GM11168 (cell line): Measurements from ENCODE around the gene PARVB.

Experiments
- in situ Hi-C: fragments of 300-500 bp; cut with MboI; formaldehyde crosslinking; loops from one replicate; pipeline ENCODE4 v1.12.0; 2022; ENCODE audit warnings: low sequenced_read_pairs; ENCODE audit not compliant: unreplicated experiment

Gene PARVB

GRCh38 chr22:44204739-44205515 is 180.8 kb downstream of the PARVB start:
- in situ Hi-C loops: no loop called here

DNA sequence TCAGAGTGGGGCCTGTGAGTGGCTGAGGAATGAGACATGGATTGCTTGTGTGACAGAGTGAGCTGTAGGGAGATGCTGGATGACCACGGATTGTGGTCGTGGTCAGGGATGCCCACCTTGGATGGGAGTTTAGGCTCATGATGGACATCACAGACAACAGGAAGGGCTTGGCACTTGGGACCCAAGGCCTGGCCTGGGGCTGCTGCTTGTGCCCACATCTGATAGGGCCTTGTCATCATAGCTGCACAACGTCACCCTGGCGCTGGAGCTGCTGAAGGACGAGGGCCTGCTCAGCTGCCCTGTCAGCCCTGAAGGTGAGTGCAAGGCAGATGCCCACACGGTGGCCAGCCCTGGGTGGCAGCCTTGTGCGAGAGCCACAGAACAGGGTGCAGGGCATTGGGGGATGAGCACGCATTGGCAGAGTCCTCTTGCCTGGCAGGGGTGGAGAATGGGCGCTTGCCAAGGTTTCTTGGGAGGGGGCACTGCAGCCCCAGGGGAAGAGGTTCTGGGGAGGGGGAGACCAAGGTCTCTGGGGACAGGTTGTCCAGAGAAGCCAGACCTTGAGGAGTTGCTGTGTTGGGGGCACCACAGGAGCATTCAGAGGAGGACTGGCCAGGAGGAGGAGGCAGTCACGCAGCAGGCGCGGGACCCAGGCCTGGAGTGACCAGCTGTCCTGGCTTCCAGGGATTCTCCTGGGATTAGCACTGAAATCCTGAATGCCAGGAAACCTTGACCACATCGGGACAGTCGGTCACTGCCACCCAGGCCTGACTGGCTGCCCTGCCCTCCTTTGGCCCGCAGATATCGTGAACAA is 181.6 kb downstream of the PARVB start:
- in situ Hi-C loops: no loop called here

DNA sequence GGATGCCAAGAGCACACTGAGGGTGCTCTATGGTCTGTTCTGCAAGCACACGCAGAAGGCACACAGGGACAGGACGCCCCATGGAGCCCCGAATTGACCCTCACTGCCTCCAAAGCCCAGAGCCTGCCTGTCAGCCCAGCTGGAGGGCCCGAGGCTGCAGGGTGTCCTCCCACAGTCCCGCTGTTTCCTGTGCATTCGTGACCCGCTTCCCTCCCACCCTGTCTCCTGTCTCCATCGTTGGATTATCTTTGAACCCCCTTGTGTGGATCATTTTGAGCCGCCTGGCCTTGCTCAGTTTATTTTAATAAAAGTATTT is 182.2 kb downstream of the PARVB start:
- in situ Hi-C loops: no loop called here

- in situ Hi-C loops: no loop called here
These were observed 182.6 kb downstream of the PARVB start for GRCh38 chr22:44206696-44207095.

DNA sequence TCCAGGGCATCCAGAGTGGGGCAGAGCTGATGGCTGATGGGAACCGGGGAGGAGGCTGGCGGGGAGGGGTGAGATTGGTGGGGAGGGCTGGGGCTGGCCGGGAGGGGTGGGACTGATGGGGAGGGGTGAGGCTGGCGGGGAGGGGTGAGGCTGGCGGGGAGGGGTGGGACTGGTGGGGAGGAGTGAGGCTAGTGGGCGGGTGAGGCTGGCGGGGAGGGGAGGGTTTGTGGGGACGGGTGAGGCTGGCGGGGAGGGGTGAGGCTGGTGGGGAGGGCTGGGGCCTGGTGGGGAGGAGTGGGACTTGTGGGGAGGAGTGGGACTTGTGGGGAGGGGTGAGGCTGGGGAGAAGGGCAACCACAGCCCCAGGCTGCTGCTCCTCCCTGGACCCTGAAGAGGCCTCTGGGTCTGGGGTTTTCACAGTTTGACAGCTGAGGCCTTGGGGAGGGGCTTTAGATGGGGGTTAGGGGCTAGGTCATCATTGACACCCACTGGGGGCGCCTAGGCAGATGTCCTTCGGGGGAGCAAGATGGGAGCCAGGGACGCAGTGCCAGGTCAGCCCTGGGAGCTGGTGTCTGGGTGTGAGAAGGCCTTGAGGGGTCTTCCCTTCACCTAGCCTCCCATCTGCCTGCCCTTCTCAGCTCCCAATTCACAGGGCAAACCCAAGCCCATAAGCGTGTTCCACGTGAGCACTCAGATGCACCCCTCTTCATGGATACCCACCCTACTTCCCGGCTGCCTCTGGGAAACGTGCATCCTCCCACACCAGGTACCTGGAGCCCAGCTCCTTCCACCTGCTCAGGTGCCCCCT is 183.3 kb downstream of the PARVB start:
- in situ Hi-C loops: no loop called here

DNA sequence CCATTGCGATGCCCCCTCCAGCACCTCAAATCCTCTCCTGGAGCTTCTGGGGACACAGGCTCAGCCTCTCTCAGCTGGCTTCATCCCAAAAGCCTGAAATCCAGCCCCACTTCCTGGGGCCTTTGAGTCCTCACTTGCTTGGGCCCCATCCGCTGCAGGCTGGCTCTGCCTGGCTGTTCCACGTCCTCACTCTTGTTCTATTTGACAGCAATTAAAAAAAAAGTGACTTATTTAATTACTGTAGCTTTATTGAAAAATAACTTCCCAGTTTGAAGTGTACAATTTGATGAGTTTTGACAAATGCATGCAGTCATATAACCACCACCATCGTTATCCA is 183.8 kb downstream of the PARVB start:
- in situ Hi-C loops: no loop called here

GRCh38 chr22:44209343-44209742 is 185.2 kb downstream of the PARVB start:
- in situ Hi-C loops: no loop called here

- in situ Hi-C loops: no loop called here
These were observed 186.6 kb downstream of the PARVB start for GRCh38 chr22:44210722-44211121.

GRCh38 chr22:44211256-44211945 is 187.3 kb downstream of the PARVB start:
- in situ Hi-C loops: no loop called here

- in situ Hi-C loops: no loop called here
These were observed 188.1 kb downstream of the PARVB start for GRCh38 chr22:44211946-44212930.

- in situ Hi-C loops: no loop called here
These were observed 188.8 kb downstream of the PARVB start for GRCh38 chr22:44212936-44213335.

- in situ Hi-C loops: no loop called here
These were observed 189.5 kb downstream of the PARVB start for GRCh38 chr22:44213489-44214043.

DNA sequence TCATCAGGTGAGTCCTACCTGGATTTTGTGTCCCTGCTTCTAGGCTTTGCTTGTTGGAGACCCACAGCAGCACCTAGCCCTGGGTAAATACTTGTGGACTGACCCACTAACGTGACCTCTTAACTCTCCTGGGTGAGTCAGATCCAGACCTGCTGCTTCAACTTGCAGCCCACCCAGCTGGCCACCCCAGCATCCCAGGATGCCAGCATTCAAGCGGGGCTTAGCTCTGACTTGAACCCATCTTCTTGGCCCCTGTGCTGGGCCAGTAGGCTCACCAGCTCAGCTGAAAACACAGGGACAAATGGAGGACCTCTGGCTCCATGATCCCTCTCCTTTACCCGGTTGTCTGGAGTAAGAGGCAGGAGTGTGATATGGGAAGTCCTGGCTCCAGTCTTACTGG is 190.1 kb downstream of the PARVB start:
- in situ Hi-C loops: no loop called here

DNA sequence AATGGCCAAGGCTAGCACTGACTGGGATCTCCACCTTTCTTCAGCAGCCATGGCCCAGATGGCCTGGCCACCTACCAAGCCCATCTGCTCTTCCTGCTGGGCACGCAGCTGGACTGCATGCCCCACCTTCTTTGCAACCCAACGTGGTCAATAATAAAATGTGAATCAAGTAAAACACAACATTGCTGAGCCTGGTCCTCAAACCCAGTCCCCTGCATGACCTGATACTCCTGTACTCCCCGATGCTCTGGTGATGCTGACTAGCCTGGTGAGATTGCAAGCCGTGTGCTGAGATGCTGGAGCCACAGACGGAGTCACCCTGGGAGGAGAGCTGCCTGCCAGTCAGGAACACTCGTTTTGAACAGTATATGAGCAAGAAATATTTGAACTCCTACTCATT is 190.7 kb downstream of the PARVB start:
- in situ Hi-C loops: no loop called here

DNA sequence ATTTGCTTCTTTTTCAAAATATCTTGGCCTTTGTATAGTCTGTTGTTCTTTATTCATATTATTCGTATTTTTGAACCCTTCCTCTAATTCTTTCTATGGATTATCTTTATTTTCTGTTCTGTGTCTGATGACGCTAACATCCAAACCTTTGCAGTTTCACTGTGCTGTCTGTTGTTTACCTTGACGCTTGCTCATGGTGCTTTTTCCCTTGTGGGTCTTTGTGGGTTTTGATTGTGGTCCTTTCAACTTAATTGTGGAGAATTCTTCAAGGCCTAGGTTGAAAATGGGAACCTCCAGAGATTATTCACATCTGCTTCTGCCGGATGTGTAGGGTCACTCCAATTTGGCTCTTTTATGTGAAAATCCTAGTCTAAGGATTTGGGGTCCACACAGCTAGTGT is 191.2 kb downstream of the PARVB start:
- in situ Hi-C loops: no loop called here

DNA sequence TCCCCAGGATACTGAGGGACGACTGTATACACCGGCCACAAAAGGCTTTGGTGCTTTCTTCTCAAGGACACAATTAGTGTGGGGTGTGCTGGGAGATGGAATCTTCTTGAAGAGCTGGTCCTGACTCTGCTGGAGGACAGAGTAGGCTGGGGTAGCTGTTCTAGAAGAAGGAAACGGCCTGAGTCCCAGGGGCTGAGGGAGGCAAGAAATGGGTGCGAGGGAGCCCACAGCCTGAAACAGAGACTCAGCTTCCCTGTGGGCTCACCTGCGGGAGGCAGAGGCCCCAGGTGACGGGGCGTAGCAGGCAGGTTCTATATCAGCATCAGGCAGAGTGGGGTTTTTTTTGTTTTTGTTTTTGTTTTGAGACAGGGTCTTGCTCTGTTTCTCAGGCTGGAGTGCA is 193.2 kb downstream of the PARVB start:
- in situ Hi-C loops: no loop called here

DNA sequence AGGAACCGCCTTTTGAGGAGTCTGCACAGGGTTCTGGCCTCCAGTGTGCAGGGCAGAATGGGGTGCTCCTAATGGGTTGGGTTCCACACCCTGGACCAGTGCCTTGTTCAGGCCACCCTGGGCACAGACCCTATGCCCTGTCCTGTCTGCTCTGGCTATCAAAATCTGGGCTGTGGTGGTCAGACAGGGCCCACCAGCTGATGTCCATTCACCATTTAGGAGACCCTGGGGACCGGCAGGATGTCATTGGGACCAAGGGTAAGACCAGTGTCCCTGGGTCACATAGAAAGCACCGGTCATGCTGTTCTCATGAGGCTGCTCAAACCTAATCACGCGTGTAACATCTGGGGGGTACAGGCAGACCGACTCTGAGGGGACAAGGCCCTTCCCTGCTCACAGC is 194.0 kb downstream of the PARVB start:
- in situ Hi-C loops: no loop called here

- in situ Hi-C loops: no loop called here
These were observed 195.2 kb downstream of the PARVB start for GRCh38 chr22:44219101-44219870.
